Inflammatory macrophage treated with lipopolysaccharide for 1 hour (primary cell): ENCODE results near the gene CAMK2B.

Source experiments
- DNase-seq, 2 donors: peaks; one replicate each; pipeline ENCODE4 v3.0.0-alpha.2; 2020 to 2022

CAMK2B gene

GRCh38 chr7:44272456-44272855 lies 52.9 kb downstream of the CAMK2B start:
- DNase-seq: no peak

GRCh38 chr7:44269943-44270493 lies 55.4 kb downstream of the CAMK2B start:
- DNase-seq: no peak

GRCh38 chr7:44269417-44269816 lies 56.0 kb downstream of the CAMK2B start:
- no peak for DNase-seq

- DNase-seq: no peak
Observed at GRCh38 chr7:44268671-44269070, 56.7 kb downstream of the CAMK2B start.

- no peak for DNase-seq
Observed at GRCh38 chr7:44267719-44268421, 57.5 kb downstream of the CAMK2B start.

- DNase-seq: no peak
Observed at GRCh38 chr7:44267178-44267577, 58.2 kb downstream of the CAMK2B start.

- no peak for DNase-seq
Observed at GRCh38 chr7:44266526-44266925, 58.9 kb downstream of the CAMK2B start.

- DNase-seq: no peak
Observed at GRCh38 chr7:44265728-44266127, 59.7 kb downstream of the CAMK2B start.

- no peak for DNase-seq
Observed at GRCh38 chr7:44264221-44264931, 61.0 kb downstream of the CAMK2B start.

GRCh38 chr7:44263326-44264082 lies 61.9 kb downstream of the CAMK2B start:
- no peak for DNase-seq

GRCh38 chr7:44262031-44262430 lies 63.4 kb downstream of the CAMK2B start:
- DNase-seq: no peak

GRCh38 chr7:44261240-44261639 lies 64.2 kb downstream of the CAMK2B start:
- DNase-seq: no peak

GRCh38 chr7:44259547-44260457 lies 65.6 kb downstream of the CAMK2B start:
- peak; percentile 27 to 42 for DNase-seq

GRCh38 chr7:44258865-44259546 lies 66.4 kb downstream of the CAMK2B start:
- no peak for DNase-seq

- no peak for DNase-seq
Observed at GRCh38 chr7:44258423-44258760, 67.0 kb downstream of the CAMK2B start.

- peak; percentile 78 to 87 for DNase-seq
Observed at GRCh38 chr7:44257618-44258422, 67.6 kb downstream of the CAMK2B start.

GRCh38 chr7:44257213-44257612 lies 68.2 kb downstream of the CAMK2B start:
- no peak for DNase-seq

GRCh38 chr7:44256459-44256858 lies 68.9 kb downstream of the CAMK2B start:
- DNase-seq: no peak

- DNase-seq: peak in 1 of 2 donors; percentile 11
Observed at GRCh38 chr7:44251881-44252280, 73.5 kb downstream of the CAMK2B start.

- DNase-seq: no peak
Observed at GRCh38 chr7:44251269-44251668, 74.1 kb downstream of the CAMK2B start.

- no peak for DNase-seq
Observed at GRCh38 chr7:44249639-44250234, 75.7 kb downstream of the CAMK2B start.
